Measurements from ENCODE around the gene RASGRF2.

- TF ChIP-seq, protein P1, sequence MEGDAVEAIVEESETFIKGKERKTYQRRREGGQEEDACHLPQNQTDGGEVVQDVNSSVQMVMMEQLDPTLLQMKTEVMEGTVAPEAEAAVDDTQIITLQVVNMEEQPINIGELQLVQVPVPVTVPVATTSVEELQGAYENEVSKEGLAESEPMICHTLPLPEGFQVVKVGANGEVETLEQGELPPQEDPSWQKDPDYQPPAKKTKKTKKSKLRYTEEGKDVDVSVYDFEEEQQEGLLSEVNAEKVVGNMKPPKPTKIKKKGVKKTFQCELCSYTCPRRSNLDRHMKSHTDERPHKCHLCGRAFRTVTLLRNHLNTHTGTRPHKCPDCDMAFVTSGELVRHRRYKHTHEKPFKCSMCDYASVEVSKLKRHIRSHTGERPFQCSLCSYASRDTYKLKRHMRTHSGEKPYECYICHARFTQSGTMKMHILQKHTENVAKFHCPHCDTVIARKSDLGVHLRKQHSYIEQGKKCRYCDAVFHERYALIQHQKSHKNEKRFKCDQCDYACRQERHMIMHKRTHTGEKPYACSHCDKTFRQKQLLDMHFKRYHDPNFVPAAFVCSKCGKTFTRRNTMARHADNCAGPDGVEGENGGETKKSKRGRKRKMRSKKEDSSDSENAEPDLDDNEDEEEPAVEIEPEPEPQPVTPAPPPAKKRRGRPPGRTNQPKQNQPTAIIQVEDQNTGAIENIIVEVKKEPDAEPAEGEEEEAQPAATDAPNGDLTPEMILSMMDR (IDR thresholded peaks at IDR 0.05; ENCODE audit: poor library complexity, severe bottlenecking), result no peak
- TF ChIP-seq EZH2 (IDR thresholded peaks at IDR 0.05; ENCODE audit: borderline replicate concordance, insufficient read depth, low read length, poor library complexity, severe bottlenecking) (no peak), POLR2AphosphoS5 (IDR thresholded peaks at IDR 0.05) (no peak), RAD21 (conservative IDR thresholded peaks at IDR 0.05) (no peak), REST (IDR thresholded peaks at IDR 0.05; ENCODE audit: borderline replicate concordance) (no peak), MXI1 (conservative IDR thresholded peaks at IDR 0.05; ENCODE audit: poor library complexity, severe bottlenecking) (no peak), EP300 (conservative IDR thresholded peaks at IDR 0.05; ENCODE audit: poor library complexity, severe bottlenecking) (no peak), SMC3 (conservative IDR thresholded peaks at IDR 0.05; ENCODE audit: poor library complexity) (no peak), TAF1 (IDR thresholded peaks at IDR 0.05; ENCODE audit: low read depth) (no peak)
Observed at GRCh38 chr5:81010336-81011169, 50.4 kb downstream of the RASGRF2 start.
